ENCODE measurements around the gene AVPI1.

DNA sequence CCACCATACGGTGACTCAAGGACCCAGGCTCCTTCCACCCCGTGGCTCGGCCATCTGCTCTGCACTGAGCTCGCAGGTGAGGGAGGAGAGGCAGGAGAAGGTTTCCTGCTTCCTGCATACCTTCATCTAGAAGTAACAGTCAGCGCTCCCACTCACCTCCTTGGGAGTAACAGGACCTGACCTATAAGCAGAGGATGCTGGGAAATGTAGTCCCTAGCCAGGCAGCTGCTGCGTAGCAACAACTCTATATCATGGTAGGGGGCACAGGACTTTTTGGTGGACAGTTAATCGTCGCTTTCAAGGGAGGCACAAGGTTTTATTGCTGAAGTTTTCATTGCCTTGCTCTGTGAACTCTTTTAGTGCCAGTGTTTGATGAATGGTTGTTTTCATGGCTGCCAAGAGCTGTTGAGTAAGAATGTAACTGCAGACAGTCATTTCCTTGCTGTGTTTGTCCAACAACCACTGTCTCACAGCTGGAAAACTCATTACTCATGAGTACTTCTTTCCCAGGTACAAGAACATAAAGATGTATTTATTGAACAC lies 39.7 kb upstream of the AVPI1 start:
- TF ChIP-seq, protein P1, sequence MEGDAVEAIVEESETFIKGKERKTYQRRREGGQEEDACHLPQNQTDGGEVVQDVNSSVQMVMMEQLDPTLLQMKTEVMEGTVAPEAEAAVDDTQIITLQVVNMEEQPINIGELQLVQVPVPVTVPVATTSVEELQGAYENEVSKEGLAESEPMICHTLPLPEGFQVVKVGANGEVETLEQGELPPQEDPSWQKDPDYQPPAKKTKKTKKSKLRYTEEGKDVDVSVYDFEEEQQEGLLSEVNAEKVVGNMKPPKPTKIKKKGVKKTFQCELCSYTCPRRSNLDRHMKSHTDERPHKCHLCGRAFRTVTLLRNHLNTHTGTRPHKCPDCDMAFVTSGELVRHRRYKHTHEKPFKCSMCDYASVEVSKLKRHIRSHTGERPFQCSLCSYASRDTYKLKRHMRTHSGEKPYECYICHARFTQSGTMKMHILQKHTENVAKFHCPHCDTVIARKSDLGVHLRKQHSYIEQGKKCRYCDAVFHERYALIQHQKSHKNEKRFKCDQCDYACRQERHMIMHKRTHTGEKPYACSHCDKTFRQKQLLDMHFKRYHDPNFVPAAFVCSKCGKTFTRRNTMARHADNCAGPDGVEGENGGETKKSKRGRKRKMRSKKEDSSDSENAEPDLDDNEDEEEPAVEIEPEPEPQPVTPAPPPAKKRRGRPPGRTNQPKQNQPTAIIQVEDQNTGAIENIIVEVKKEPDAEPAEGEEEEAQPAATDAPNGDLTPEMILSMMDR (IDR thresholded peaks at IDR 0.05): no peak
- no peak for TF ChIP-seq POLR2A (IDR thresholded peaks at IDR 0.05)

All from tibial nerve (tissue), 3 donors.